B cell (primary cell): Measurements from ENCODE around the gene ISCU. TPM values are rescaled to one million over a fixed set of nuclear protein-coding genes. Genes with fewer than 3 reads are reported as not detected.

Experiments
- ATAC-seq: fragments of 200-7000 bp; cut with Tn5 transposase; one replicate; pipeline ENCODE4 v1.10.0; 2021; ENCODE audit warnings: low read depth, mild to moderate bottlenecking, moderate number of reproducible peaks, moderate library complexity
- CTCF ChIA-PET: fragments of 350-600 bp; sonication (Branson Sonifier 250); formaldehyde crosslinking; loops from one replicate; lab custom pipeline; 2021; ENCODE audit warnings: antibody characterized with exemption, inconsistent platforms; lab: Charles Lee
- POLR2A ChIA-PET: fragments of 350-600 bp; sonication (Branson Sonifier 250); formaldehyde crosslinking; loops from one replicate; lab custom pipeline; 2021; ENCODE audit warnings: antibody characterized with exemption; lab: Charles Lee
- DNase-seq: peaks from one replicate; pipeline ENCODE4 v3.0.0; 2013
- H2AFZ ChIP-seq: 2 replicates; pipeline ENCODE4 v1.6.1; 2012; ENCODE audit warnings: mild to moderate bottlenecking, low read depth, low read length; ENCODE audit not compliant: insufficient read depth, poor library complexity, severe bottlenecking
- H3K27ac ChIP-seq, 2 donors: 1 replicate in 1 of 2; 2 replicates in 1 of 2; pipeline ENCODE4 v1.5.1; 2012 to 2013; ENCODE audit warnings: low read length in 2 of 2, mild to moderate bottlenecking in 2 of 2, moderate library complexity in 1 of 2
- H3K27me3 ChIP-seq, 4 experiments: fragments of 200-600 bp in 1 of 4; sonication (generic) in 1 of 4; replicated peaks in 1 of 4; 1 replicate in 2 of 4; 2 replicates in 2 of 4; pipeline versions ENCODE4 v1.6.1 to v1.7.0; 2013 to 2016; ENCODE audit warnings: low read length in 3 of 4, mild to moderate bottlenecking in 2 of 4, mixed read lengths in 1 of 4, moderate library complexity in 1 of 4; ENCODE audit not compliant: insufficient read depth in 4 of 4, control insufficient read depth in 3 of 4; ENCODE audit errors: control extremely low read depth in 1 of 4
- H3K36me3 ChIP-seq, 2 experiments: replicated peaks in 1 of 2; 1 replicate in 1 of 2; 2 replicates in 1 of 2; pipeline versions ENCODE4 v1.6.1 to v1.7.1; 2013; ENCODE audit warnings: low read length in 1 of 2; ENCODE audit not compliant: insufficient read depth in 2 of 2, control insufficient read depth in 1 of 2; ENCODE audit errors: control extremely low read depth in 1 of 2, extremely low read depth in 1 of 2
- H3K4me1 ChIP-seq, 2 donors: fragments of 200-600 bp in 1 of 2; sonication (generic) in 1 of 2; 1 replicate in 1 of 2; 2 replicates in 1 of 2; pipeline versions ENCODE4 v1.5.1 to v1.6.1; 2013 to 2017; ENCODE audit warnings: low read length in 2 of 2; ENCODE audit not compliant: control insufficient read depth in 2 of 2, insufficient read depth in 2 of 2
- H3K4me2 ChIP-seq: replicated peaks from 2 replicates; pipeline ENCODE3; 2012; ENCODE audit warnings: mild to moderate bottlenecking, low read depth, low read length; ENCODE audit not compliant: poor library complexity, severe bottlenecking
- H3K4me3 ChIP-seq, 5 experiments: fragments of 200-600 bp in 1 of 5; sonication (generic) in 1 of 5; 1 replicate in 3 of 5; 2 replicates in 2 of 5; pipeline versions ENCODE4 v1.5.1 to v1.7.0; 2011 to 2016; ENCODE audit warnings: low read length in 4 of 5, mild to moderate bottlenecking in 4 of 5, low read depth in 2 of 5, control low read depth in 1 of 5, moderate library complexity in 1 of 5; ENCODE audit not compliant: insufficient read depth in 1 of 5; ENCODE audit errors: control extremely low read depth in 1 of 5, extremely low read depth in 1 of 5
- H3K79me2 ChIP-seq: fragments of 200-600 bp; sonication (generic); one replicate; pipeline ENCODE4 v1.6.0; 2016; ENCODE audit warnings: low read length; ENCODE audit not compliant: control insufficient read depth, insufficient read depth
- H3K9ac ChIP-seq: fragments of 200-600 bp; sonication (generic); 2 replicates; pipeline ENCODE4 v1.6.1; 2017; ENCODE audit warnings: mild to moderate bottlenecking, low read length, moderate library complexity
- H3K9me3 ChIP-seq, 3 donors: one replicate each; pipeline versions ENCODE4 v1.6.1 to v1.7.1; 2013; ENCODE audit warnings: low read length in 2 of 3; ENCODE audit not compliant: control insufficient read depth in 2 of 3, insufficient read depth in 1 of 3; ENCODE audit errors: control extremely low read depth in 1 of 3
- H4K20me1 ChIP-seq: 2 replicates; pipeline ENCODE4 v1.6.0; 2012; ENCODE audit warnings: mild to moderate bottlenecking, low read length; ENCODE audit not compliant: insufficient read depth, control insufficient read depth, poor library complexity, severe bottlenecking
- H3K27ac Mint-ChIP-seq: one replicate; pipeline ENCODE4 v1.8.0; 2021; ENCODE audit warnings: mixed read lengths
- H3K27me3 Mint-ChIP-seq: one replicate; pipeline ENCODE4 v1.8.0; 2021; ENCODE audit warnings: mixed read lengths
- H3K4me1 Mint-ChIP-seq: one replicate; pipeline ENCODE4 v1.8.0; 2021; ENCODE audit warnings: mixed read lengths
- H3K4me3 Mint-ChIP-seq: one replicate; pipeline ENCODE4 v1.8.0; 2021; ENCODE audit warnings: mixed read lengths
- H3K9me3 Mint-ChIP-seq: one replicate; pipeline ENCODE4 v1.8.0; 2022; ENCODE audit warnings: mixed read lengths; ENCODE audit not compliant: insufficient read depth
- EZH2 ChIP-seq: IDR thresholded peaks from 2 replicates; pipeline ENCODE4 v1.6.1; 2012; ENCODE audit warnings: borderline replicate concordance, low read depth, mild to moderate bottlenecking, moderate library complexity, low read length; ENCODE audit not compliant: insufficient read depth, poor library complexity, severe bottlenecking
- WGBS: methylation state at CpG from one replicate; pipeline ENCODE4 v1.1.5; 2013; ENCODE audit warnings: missing lambda C conversion rate; ENCODE audit not compliant: insufficient coverage; 5-methylcytosine and 5-hydroxymethylcytosine counted together
- intact Hi-C: fragments of 100-400 bp; cut with micrococcal nuclease; formaldehyde crosslinking; loops from one replicate; pipeline ENCODE4 v1.10.0; 2022
- polyA plus RNA-seq: library from polyadenylated mRNA; depleted of rRNA; stranded (reverse); fragments of >200 nt; gene quantifications from 2 replicates; pipeline ENCODE4 v1.2.3, GENCODE V29; 2012
- total RNA-seq, 2 donors: library from RNA; stranded (reverse); fragments of 120-200 nt in 1 of 2; gene quantifications; 1 replicate in 1 of 2; 2 replicates in 1 of 2; pipeline versions ENCODE4 v1.2.3 to v1.2.4, GENCODE V29; 2013 to 2022
- TF ChIP-seq, protein P1 (sequence below): fragments of 200-600 bp; IDR thresholded peaks from one replicate; pipeline ENCODE4 v1.8.0; 2022; ENCODE audit warnings: antibody characterized with exemption, mild to moderate bottlenecking

The ISCU gene
- total and polyA plus RNA-seq, 2 donors (not counting 1 experiment from before 2014, with no cell fraction given), result 173 to 209 TPM

DNA sequence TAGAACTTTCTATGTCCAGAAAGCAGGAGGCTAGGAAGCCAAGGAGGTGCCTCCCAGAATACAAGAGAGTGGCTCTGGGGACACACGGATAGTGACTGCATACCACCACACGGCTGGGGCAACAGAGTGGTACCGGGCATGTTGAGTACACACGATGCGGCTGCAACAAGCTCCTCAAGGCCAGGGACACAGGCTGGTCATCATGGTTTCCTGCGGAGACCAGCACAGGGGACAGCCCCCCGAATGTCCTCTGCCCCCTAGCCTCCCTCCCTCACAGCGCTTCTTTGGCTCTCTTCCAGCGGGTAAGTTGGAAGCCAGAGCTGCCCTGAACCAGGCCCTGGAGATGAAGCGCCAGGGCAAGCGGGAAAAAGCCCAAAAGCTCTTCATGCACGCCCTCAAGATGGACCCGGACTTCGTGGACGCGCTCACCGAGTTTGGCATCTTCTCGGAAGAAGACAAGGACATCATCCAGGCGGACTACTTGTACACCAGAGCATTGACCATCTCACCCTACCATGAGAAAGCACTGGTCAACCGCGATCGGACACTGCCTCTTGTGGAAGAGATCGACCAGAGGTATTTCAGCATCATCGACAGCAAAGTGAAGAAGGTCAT, 44.2 kb upstream of the ISCU start:
- H3K4me3 ChIP-seq, result no peak overlapping the region
- H3K4me2 ChIP-seq, result no peak overlapping the region
- TF ChIP-seq EZH2, result no peak
- TF ChIP-seq, protein P1, sequence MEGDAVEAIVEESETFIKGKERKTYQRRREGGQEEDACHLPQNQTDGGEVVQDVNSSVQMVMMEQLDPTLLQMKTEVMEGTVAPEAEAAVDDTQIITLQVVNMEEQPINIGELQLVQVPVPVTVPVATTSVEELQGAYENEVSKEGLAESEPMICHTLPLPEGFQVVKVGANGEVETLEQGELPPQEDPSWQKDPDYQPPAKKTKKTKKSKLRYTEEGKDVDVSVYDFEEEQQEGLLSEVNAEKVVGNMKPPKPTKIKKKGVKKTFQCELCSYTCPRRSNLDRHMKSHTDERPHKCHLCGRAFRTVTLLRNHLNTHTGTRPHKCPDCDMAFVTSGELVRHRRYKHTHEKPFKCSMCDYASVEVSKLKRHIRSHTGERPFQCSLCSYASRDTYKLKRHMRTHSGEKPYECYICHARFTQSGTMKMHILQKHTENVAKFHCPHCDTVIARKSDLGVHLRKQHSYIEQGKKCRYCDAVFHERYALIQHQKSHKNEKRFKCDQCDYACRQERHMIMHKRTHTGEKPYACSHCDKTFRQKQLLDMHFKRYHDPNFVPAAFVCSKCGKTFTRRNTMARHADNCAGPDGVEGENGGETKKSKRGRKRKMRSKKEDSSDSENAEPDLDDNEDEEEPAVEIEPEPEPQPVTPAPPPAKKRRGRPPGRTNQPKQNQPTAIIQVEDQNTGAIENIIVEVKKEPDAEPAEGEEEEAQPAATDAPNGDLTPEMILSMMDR, result no peak
- peaks cover 1 to 51% of the 10 kb centered on the region in 2 experiments for H3K36me3 ChIP-seq
- no peak overlapping the region for H3K4me3 Mint-ChIP-seq
- no peak for ATAC-seq
- H4K20me1 ChIP-seq, result no peaks in the 10 kb centered on the region
- H3K4me1 ChIP-seq, result peaks cover 6 to 17% of the 10 kb centered on the region in 2 donors
- POLR2A ChIA-PET, result no interaction called here
- peaks cover 8% of the 10 kb centered on the region for H3K79me2 ChIP-seq
- H3K9me3 ChIP-seq, result no peaks in the 10 kb centered on the region
- 96% methylated on average over 24 of the region's 24 CpGs for WGBS
- intact Hi-C loops, result loop anchor here (5.0 kb wide), 1 partner anchor 284 kb away; no protein-coding TSS in a partner anchor
- no peaks in the 10 kb centered on the region for H3K9me3 Mint-ChIP-seq
- peaks cover 20% of the 10 kb centered on the region for H3K4me1 Mint-ChIP-seq
- no peak overlapping the region for H3K27ac ChIP-seq
- H3K27me3 ChIP-seq, result no peaks in the 10 kb centered on the region
- CTCF ChIA-PET, result interaction anchor here (1.4 kb wide), 1 partner anchor 366 kb away, joined by 3 read pairs; no protein-coding TSS in a partner anchor
- no peak overlapping the region for H2AFZ ChIP-seq
- no peaks in the 10 kb centered on the region for H3K27me3 Mint-ChIP-seq
- DNase-seq, result peak; percentile 17
- no peak overlapping the region for H3K9ac ChIP-seq
- peak overlapping the region; percentile 57 for H3K27ac Mint-ChIP-seq
